Fibroblast of lung (primary cell): ENCODE data around the gene ABITRAM. TPM values are rescaled to one million over a fixed set of nuclear protein-coding genes. Genes with fewer than 3 reads are reported as not detected.
A peak's percentile ranks its signal among the peaks of the same experiment; 100 is the strongest.
"Not testable (repeated sequence)": the region's sequence is repeated elsewhere in the genome, so short reads cannot be mapped to it uniquely, and the experiment has no call there.

ENCODE experiments used
- DNase-seq, 2 donors: peaks; one replicate each; pipeline versions ENCODE4 v3.0.0 to v3.0.0-alpha.2; 2010; ENCODE audit warnings: low read depth in 2 of 2
- H2AFZ ChIP-seq: 2 replicates; pipeline ENCODE4 v1.5.1; 2012; ENCODE audit warnings: low read length, control low read depth, inconsistent platforms
- H3K27ac ChIP-seq: 2 replicates; pipeline ENCODE4 v1.5.1; 2011; ENCODE audit warnings: low read length, control low read depth; ENCODE audit not compliant: insufficient read depth
- H3K27me3 ChIP-seq: 2 replicates; pipeline ENCODE4 v1.5.1; 2011; ENCODE audit warnings: mild to moderate bottlenecking, low read length; ENCODE audit not compliant: control insufficient read depth, insufficient read depth
- H3K36me3 ChIP-seq: 2 replicates; pipeline ENCODE4 v1.5.1; 2011; ENCODE audit warnings: low read length; ENCODE audit not compliant: control insufficient read depth, insufficient read depth
- H3K4me1 ChIP-seq: 2 replicates; pipeline ENCODE4 v1.5.1; 2011; ENCODE audit warnings: low read length; ENCODE audit not compliant: control insufficient read depth, insufficient read depth; ENCODE audit errors: extremely low read depth
- H3K4me2 ChIP-seq: 2 replicates; pipeline ENCODE4 v1.5.1; 2011; ENCODE audit warnings: low read length, control low read depth; ENCODE audit not compliant: insufficient read depth; ENCODE audit errors: extremely low read depth
- H3K4me3 ChIP-seq, 4 experiments: fragments of 200-600 bp in 1 of 4; sonication (generic) in 1 of 4; replicated peaks in 1 of 4; 2 replicates each; pipeline ENCODE4 v1.5.1; 2011 to 2016; ENCODE audit warnings: low read length in 4 of 4, low read depth in 3 of 4, mild to moderate bottlenecking in 3 of 4, control low read depth in 2 of 4, inconsistent platforms in 1 of 4, mixed read lengths in 1 of 4; ENCODE audit not compliant: insufficient read depth in 1 of 4; ENCODE audit errors: control extremely low read depth in 1 of 4
- H3K79me2 ChIP-seq: 2 replicates; pipeline ENCODE4 v1.5.1; 2012; ENCODE audit warnings: mild to moderate bottlenecking, low read length, inconsistent platforms; ENCODE audit not compliant: control insufficient read depth, insufficient read depth
- H3K9ac ChIP-seq: 2 replicates; pipeline ENCODE4 v1.5.1; 2011; ENCODE audit warnings: mild to moderate bottlenecking, low read length, control low read depth; ENCODE audit not compliant: insufficient read depth
- H3K9me3 ChIP-seq: 2 replicates; pipeline ENCODE4 v1.5.1; 2012; ENCODE audit warnings: low read depth, low read length; ENCODE audit not compliant: control insufficient read depth, insufficient read depth
- H4K20me1 ChIP-seq: 2 replicates; pipeline ENCODE4 v1.5.1; 2011; ENCODE audit warnings: low read length; ENCODE audit not compliant: control insufficient read depth, insufficient read depth; ENCODE audit errors: extremely low read depth
- EZH2 ChIP-seq: IDR thresholded peaks from 2 replicates; pipeline ENCODE4 v1.5.1; 2012; ENCODE audit warnings: low read length, control low read depth, mild to moderate bottlenecking; ENCODE audit errors: missing control alignments
- polyA plus RNA-seq, 2 donors: library from polyadenylated mRNA; depleted of rRNA in 1 of 2; stranded (reverse) in 1 of 2; unstranded in 1 of 2; fragments of >200 nt; gene quantifications; 2 replicates each; pipeline ENCODE4 v1.2.1, GENCODE V29; 2011 to 2012; ENCODE audit warnings: missing spikeins in 1 of 2
- total RNA-seq: library from RNA; depleted of rRNA; stranded (reverse); fragments of >200 nt; gene quantifications from 2 replicates; pipeline ENCODE4 v1.2.1, GENCODE V29; 2014
- TF ChIP-seq, protein P1 (sequence below), 2 donors: IDR thresholded peaks in 1 of 2; conservative IDR thresholded peaks in 1 of 2; 1 replicate in 1 of 2; 2 replicates in 1 of 2; pipeline ENCODE4 v1.5.1; 2011 to 2012; ENCODE audit warnings: low read length in 2 of 2, control low read depth in 1 of 2, inconsistent platforms in 1 of 2, low read depth in 1 of 2, mild to moderate bottlenecking in 1 of 2

The ABITRAM gene
- total and polyA plus RNA-seq, 2 donors (not counting 1 experiment from before 2014, with no cell fraction given) = 8.8 to 24.8 TPM

DNA sequence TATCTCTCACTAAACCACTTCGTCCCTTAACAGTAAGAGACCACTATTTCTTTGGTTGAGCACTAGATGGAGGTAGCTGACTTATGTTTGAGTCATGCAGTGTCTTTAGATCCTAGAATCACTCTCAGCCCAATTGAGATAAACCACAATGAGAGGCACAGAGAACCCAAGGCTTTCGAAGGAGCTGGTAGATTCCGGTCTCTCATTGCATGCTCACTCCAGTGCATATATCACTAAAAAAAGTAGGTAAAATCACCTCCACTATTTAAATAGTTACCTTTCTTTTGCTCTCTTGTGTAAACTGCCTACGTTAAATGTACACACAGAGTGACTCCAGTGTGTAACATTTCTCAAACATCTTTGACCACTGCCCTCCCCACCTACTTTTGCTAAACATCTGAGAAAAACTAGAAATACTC lies 44.5 kb upstream of the ABITRAM start:
- Histone ChIP-seq H3K4me2 (no peak overlapping the region), H3K27ac (no peak overlapping the region), H2AFZ (no peak overlapping the region), H3K9ac (no peak overlapping the region), H3K4me3 (no peak overlapping the region), H3K4me1 (peaks cover 3% of the 10 kb centered on the region), H3K79me2 (no peaks in the 10 kb centered on the region), H3K27me3 (no peaks in the 10 kb centered on the region), H4K20me1 (no peaks in the 10 kb centered on the region), H3K9me3 (no peaks in the 10 kb centered on the region), H3K36me3 (peaks cover 2% of the 10 kb centered on the region)
- DNase-seq = peak; percentile 38 to 58
- TF ChIP-seq, protein P1, sequence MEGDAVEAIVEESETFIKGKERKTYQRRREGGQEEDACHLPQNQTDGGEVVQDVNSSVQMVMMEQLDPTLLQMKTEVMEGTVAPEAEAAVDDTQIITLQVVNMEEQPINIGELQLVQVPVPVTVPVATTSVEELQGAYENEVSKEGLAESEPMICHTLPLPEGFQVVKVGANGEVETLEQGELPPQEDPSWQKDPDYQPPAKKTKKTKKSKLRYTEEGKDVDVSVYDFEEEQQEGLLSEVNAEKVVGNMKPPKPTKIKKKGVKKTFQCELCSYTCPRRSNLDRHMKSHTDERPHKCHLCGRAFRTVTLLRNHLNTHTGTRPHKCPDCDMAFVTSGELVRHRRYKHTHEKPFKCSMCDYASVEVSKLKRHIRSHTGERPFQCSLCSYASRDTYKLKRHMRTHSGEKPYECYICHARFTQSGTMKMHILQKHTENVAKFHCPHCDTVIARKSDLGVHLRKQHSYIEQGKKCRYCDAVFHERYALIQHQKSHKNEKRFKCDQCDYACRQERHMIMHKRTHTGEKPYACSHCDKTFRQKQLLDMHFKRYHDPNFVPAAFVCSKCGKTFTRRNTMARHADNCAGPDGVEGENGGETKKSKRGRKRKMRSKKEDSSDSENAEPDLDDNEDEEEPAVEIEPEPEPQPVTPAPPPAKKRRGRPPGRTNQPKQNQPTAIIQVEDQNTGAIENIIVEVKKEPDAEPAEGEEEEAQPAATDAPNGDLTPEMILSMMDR (conservative IDR thresholded peaks at IDR 0.05 in 1 of 2, IDR thresholded peaks at IDR 0.05 in 1 of 2; ENCODE audit: low read depth in 1 of 2, low read length in 2 of 2) = peak in 1 of 2 donors; percentile 17
- TF ChIP-seq EZH2 = no peak

DNA sequence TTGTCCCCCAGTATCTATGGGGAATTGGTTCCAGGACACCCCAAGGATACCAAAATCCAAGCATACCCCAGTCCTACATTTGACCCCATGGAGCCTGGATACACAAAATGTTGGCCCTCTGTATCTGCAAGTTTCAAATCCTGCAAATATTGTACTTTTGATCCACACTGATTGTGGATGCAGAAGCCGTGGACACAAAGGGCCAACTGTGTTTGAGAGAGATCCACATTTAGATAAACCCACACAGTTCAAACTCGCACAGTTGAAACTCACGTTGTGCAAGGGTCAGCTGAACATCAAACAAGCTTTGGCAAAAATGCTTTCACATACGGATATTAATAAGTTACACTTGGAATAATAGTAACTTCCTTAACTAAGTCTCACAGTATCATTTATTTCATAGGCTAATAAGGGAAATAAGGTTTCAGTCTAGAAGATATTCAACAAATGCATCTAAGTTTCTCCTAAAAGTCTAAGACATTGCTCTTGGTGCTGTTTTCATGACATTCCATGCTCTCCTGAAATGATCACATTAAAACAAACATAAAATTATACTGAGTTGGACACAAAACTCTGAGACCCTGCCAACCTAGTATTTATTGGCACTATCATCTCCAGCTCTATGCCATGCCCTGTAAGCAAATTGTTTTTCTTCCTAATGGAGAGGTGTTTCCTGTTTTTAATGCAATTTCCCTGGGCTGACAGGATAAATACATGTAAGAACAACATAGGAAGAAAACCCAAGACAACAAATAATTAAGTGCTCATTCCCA lies 39.8 kb upstream of the ABITRAM start:
- no peaks in the 10 kb centered on the region for H3K79me2 ChIP-seq
- no peaks in the 10 kb centered on the region for H3K9me3 ChIP-seq
- no peak overlapping the region for H2AFZ ChIP-seq
- H3K27ac ChIP-seq = no peak overlapping the region
- H3K9ac ChIP-seq = no peak overlapping the region
- H3K36me3 ChIP-seq = peaks cover 6% of the 10 kb centered on the region
- no peak for DNase-seq
- no peaks in the 10 kb centered on the region for H3K27me3 ChIP-seq
- TF ChIP-seq, protein P1 (conservative IDR thresholded peaks at IDR 0.05 in 1 of 2, IDR thresholded peaks at IDR 0.05 in 1 of 2; ENCODE audit: low read depth in 1 of 2, low read length in 2 of 2) = no peak
- no peak for TF ChIP-seq EZH2
- no peak overlapping the region for H3K4me2 ChIP-seq
- H4K20me1 ChIP-seq = no peaks in the 10 kb centered on the region
- H3K4me1 ChIP-seq = no peaks in the 10 kb centered on the region
- no peak overlapping the region for H3K4me3 ChIP-seq

DNA sequence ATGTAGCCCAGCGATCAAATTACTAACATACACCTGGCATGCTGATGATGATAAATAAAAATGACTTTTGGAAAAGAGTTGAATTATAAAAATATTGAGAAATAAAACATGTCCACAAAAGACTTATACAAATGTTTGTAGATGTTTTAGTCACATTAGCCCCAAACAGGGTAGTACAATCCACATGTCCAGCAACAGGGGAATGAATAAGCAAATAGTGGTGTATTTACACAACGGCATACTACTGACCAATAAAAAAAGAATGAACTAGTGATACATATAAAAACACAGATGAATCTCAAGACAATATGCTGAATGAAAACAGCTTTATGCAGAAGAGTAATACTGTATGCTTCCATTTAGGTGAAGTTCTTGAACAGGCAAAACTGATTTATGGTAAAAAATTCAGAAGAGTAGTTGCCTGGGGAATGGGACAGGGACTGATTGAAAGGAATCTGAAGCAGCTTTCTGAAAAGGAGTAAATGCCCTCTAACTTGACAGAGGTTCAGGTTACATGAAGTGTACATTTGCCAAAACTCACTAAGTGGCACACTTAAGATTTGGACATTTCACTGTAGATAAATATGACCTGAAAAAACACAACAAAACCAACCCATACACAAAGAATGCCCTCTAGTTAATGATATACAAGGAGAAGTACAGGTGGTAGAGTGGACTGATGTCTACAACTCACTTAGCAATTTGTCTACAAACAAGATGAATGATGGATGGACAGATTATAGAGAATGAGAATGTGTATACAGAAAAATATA lies 36.7 kb upstream of the ABITRAM start:
- H4K20me1 ChIP-seq = no peaks in the 10 kb centered on the region

DNA sequence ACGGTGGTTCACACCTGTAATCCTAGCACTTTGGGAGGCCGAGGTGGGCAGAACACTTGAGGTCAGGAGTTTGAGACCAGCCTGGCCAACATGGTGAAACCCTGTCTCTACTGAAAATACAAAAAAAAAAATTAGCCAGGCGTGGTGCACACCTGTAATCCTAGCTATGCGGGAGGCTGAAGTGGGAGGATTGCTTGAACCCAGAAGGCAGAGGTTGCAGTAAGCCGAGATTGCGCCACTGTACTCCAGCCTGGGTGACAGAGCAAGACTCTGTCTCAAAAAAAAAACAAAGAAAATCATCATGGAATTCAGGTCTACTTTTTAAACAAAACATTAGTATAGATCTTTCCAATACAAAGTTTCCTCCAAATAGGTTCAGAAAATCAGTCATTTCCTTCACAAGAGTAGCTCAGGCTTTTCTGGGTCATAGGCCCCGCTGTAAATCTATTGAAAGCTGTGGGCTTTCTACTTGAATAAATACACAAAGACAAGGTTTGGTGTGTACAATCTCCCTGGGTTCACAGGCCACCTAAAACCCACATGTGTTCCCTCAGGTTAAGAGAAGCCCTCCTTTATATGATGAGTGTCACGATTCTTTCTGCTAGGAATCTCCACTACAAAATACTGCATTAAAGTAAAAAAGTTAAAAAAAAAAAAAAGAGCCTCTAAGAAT lies 35.0 kb upstream of the ABITRAM start:
- peaks cover 11% of the 10 kb centered on the region for H3K36me3 ChIP-seq
- not testable (repeated sequence) for H3K4me2 ChIP-seq, H2AFZ ChIP-seq, H3K9ac ChIP-seq, H3K27me3 ChIP-seq, H3K4me3 ChIP-seq, H3K9me3 ChIP-seq, H3K79me2 ChIP-seq, H3K27ac ChIP-seq, H3K4me1 ChIP-seq, DNase-seq, H4K20me1 ChIP-seq

More for the DNA sequence above, 36.7 kb upstream of the ABITRAM start:
- no peaks in the 10 kb centered on the region for H3K4me1 ChIP-seq
- H3K36me3 ChIP-seq = peaks cover 11% of the 10 kb centered on the region
- no peak overlapping the region for H3K4me2 ChIP-seq
- no peak overlapping the region for H3K27ac ChIP-seq
- no peak for DNase-seq
- TF ChIP-seq, protein P1 (conservative IDR thresholded peaks at IDR 0.05 in 1 of 2, IDR thresholded peaks at IDR 0.05 in 1 of 2; ENCODE audit: low read depth in 1 of 2, low read length in 2 of 2) = no peak
- TF ChIP-seq EZH2 = no peak
- H3K9ac ChIP-seq = no peak overlapping the region
- H2AFZ ChIP-seq = no peak overlapping the region
- H3K9me3 ChIP-seq = no peaks in the 10 kb centered on the region
- no peaks in the 10 kb centered on the region for H3K79me2 ChIP-seq
- no peak overlapping the region for H3K4me3 ChIP-seq
- H3K27me3 ChIP-seq = no peaks in the 10 kb centered on the region
